ENCODE measurements around the gene MXD4. TPM values are rescaled to one million over a fixed set of nuclear protein-coding genes. Genes with fewer than 3 reads are reported as not detected.

MXD4 gene
- total RNA-seq, 1 donor from 2014 or later: 74.9 TPM

GRCh38 chr4:2265113-2266110 lies 3.5 kb upstream of the MXD4 start:
- no peaks in the 10 kb centered on the region for H3K27me3 Mint-ChIP-seq (ENCODE audit: unreplicated experiment)
- no peak for DNase-seq (ENCODE audit: extremely low spot score, unreplicated experiment)
- no peak overlapping the region for H3K27ac Mint-ChIP-seq (ENCODE audit: unreplicated experiment)
- H3K36me3 Mint-ChIP-seq (ENCODE audit: unreplicated experiment): no peaks in the 10 kb centered on the region
- H3K4me1 Mint-ChIP-seq (ENCODE audit: unreplicated experiment): peaks cover under 1% of the 10 kb centered on the region
- no peak overlapping the region for H3K4me3 Mint-ChIP-seq (ENCODE audit: unreplicated experiment)
- no peaks in the 10 kb centered on the region for H3K9me3 Mint-ChIP-seq (ENCODE audit: unreplicated experiment)
- TF ChIP-seq CTCF (IDR thresholded peaks at IDR 0.05): no peak

GRCh38 chr4:2264481-2265041 lies 2.7 kb upstream of the MXD4 start:
- Mint-ChIP-seq H3K4me1 (ENCODE audit: unreplicated experiment) (peaks cover 6% of the 10 kb centered on the region), H3K27me3 (ENCODE audit: unreplicated experiment) (no peaks in the 10 kb centered on the region), H3K27ac (ENCODE audit: unreplicated experiment) (no peak overlapping the region), H3K9me3 (ENCODE audit: unreplicated experiment) (no peaks in the 10 kb centered on the region), H3K4me3 (ENCODE audit: unreplicated experiment) (no peak overlapping the region), H3K36me3 (ENCODE audit: unreplicated experiment) (no peaks in the 10 kb centered on the region)
- no peak for DNase-seq (ENCODE audit: extremely low spot score, unreplicated experiment)
- TF ChIP-seq CTCF (IDR thresholded peaks at IDR 0.05): no peak

GRCh38 chr4:2263926-2264321 lies 2.0 kb upstream of the MXD4 start:
- peaks cover 6% of the 10 kb centered on the region for H3K4me1 Mint-ChIP-seq (ENCODE audit: unreplicated experiment)
- no peak for DNase-seq (ENCODE audit: extremely low spot score, unreplicated experiment)
- TF ChIP-seq CTCF (IDR thresholded peaks at IDR 0.05): no peak
- H3K9me3 Mint-ChIP-seq (ENCODE audit: unreplicated experiment): no peaks in the 10 kb centered on the region
- H3K4me3 Mint-ChIP-seq (ENCODE audit: unreplicated experiment): no peak overlapping the region
- H3K36me3 Mint-ChIP-seq (ENCODE audit: unreplicated experiment): no peaks in the 10 kb centered on the region
- no peaks in the 10 kb centered on the region for H3K27me3 Mint-ChIP-seq (ENCODE audit: unreplicated experiment)
- no peak overlapping the region for H3K27ac Mint-ChIP-seq (ENCODE audit: unreplicated experiment)

GRCh38 chr4:2262944-2263250 lies 988 bp upstream of the MXD4 start:
- no peak for TF ChIP-seq CTCF (IDR thresholded peaks at IDR 0.05)
- no peaks in the 10 kb centered on the region for H3K27me3 Mint-ChIP-seq (ENCODE audit: unreplicated experiment)
- peak overlapping the region; percentile 59 for H3K27ac Mint-ChIP-seq (ENCODE audit: unreplicated experiment)
- DNase-seq (ENCODE audit: extremely low spot score, unreplicated experiment): no peak
- H3K9me3 Mint-ChIP-seq (ENCODE audit: unreplicated experiment): no peaks in the 10 kb centered on the region
- H3K36me3 Mint-ChIP-seq (ENCODE audit: unreplicated experiment): no peaks in the 10 kb centered on the region
- peaks cover 6% of the 10 kb centered on the region for H3K4me1 Mint-ChIP-seq (ENCODE audit: unreplicated experiment)
- peak overlapping the region; percentile 67 for H3K4me3 Mint-ChIP-seq (ENCODE audit: unreplicated experiment)
